Testis (tissue), 3 donors: Measurements from ENCODE around the gene GALNT18. TPM values are rescaled to one million over a fixed set of nuclear protein-coding genes. Genes with fewer than 3 reads are reported as not detected.

Source experiments
- DNase-seq: peaks from one replicate; pipeline ENCODE4 v3.0.0-alpha.2; 2019
- H3K27ac ChIP-seq, 2 donors: fragments of 200-600 bp; sonication (generic); one replicate each; pipeline ENCODE4 v1.5.1; 2019
- H3K27me3 ChIP-seq: fragments of 200-600 bp; sonication (generic); one replicate; pipeline ENCODE4 v1.5.1; 2019
- H3K36me3 ChIP-seq: fragments of 200-600 bp; sonication (generic); one replicate; pipeline ENCODE4 v1.5.1; 2017; ENCODE audit warnings: low read depth; ENCODE audit errors: missing control alignments
- H3K4me1 ChIP-seq: fragments of 200-600 bp; sonication (generic); one replicate; pipeline ENCODE4 v1.5.1; 2019
- H3K4me3 ChIP-seq, 2 donors: fragments of 200-600 bp; sonication (generic); one replicate each; pipeline ENCODE4 v1.5.1; 2017 to 2019
- H3K9me3 ChIP-seq: fragments of 200-600 bp; sonication (generic); one replicate; pipeline ENCODE4 v1.5.1; 2017
- CTCF ChIP-seq, 3 experiments: fragments of 450-650 bp in 2 of 3; fragments of 200-600 bp in 1 of 3; sonication (generic) in 1 of 3; IDR thresholded peaks; one replicate each; pipeline ENCODE4 v1.5.1; 2016 to 2019; ENCODE audit warnings: antibody characterized with exemption in 3 of 3, mild to moderate bottlenecking in 2 of 3, moderate library complexity in 1 of 3
- POLR2A ChIP-seq: fragments of 450-650 bp; IDR thresholded peaks from one replicate; pipeline ENCODE4 v1.6.1; 2017; ENCODE audit warnings: antibody characterized with exemption, mild to moderate bottlenecking, moderate library complexity
- WGBS, 2 donors: methylation state at CpG; one replicate each; pipeline ENCODE4 v1.1.5; 2018; 5-methylcytosine and 5-hydroxymethylcytosine counted together
- intact Hi-C: fragments of 100-400 bp; cut with DNase I; formaldehyde crosslinking; loops from one replicate; pipeline ENCODE4 v1.15.1; 2023; ENCODE audit warnings: low total_unique reads
- polyA plus RNA-seq: library from polyadenylated mRNA; stranded (reverse); fragments of 350-450 nt; fragmentation: Illumina TruSeq; extraction: RNeasy Lipid Tissue Mini Kit (QIAGEN cat#74804); gene quantifications from one replicate; pipeline ENCODE4 v1.2.3, GENCODE V29; 2014; ENCODE audit warnings: low read depth, low replicate concordance; ENCODE audit not compliant: insufficient read depth
- total RNA-seq, 2 donors: library from RNA; depleted of rRNA; stranded (reverse); fragments of >200 nt; gene quantifications; one replicate each; pipeline ENCODE4 v1.2.3, GENCODE V29; 2016

GALNT18 gene
- total and polyA plus RNA-seq, 3 donors from 2014 or later, result 39.2 to 106 (median 73.9) TPM

- 88 to 91% methylated on average over 4 to 6 of the region's 6 CpGs for WGBS, 2 donors
- DNase-seq, result no peak
- H3K9me3 ChIP-seq, result no peaks in the 10 kb centered on the region
- H3K4me3 ChIP-seq, result no peak overlapping the region
- no peak overlapping the region for H3K27ac ChIP-seq
- intact Hi-C loops, result no loop called here
- no peaks in the 10 kb centered on the region for H3K4me1 ChIP-seq
- no peak for TF ChIP-seq POLR2A
- TF ChIP-seq CTCF (IDR thresholded peaks at IDR 0.05), result no peak
- no peaks in the 10 kb centered on the region for H3K27me3 ChIP-seq
- no peaks in the 10 kb centered on the region for H3K36me3 ChIP-seq
Observed at GRCh38 chr11:11370962-11371303, 250.9 kb downstream of the GALNT18 start.

DNA sequence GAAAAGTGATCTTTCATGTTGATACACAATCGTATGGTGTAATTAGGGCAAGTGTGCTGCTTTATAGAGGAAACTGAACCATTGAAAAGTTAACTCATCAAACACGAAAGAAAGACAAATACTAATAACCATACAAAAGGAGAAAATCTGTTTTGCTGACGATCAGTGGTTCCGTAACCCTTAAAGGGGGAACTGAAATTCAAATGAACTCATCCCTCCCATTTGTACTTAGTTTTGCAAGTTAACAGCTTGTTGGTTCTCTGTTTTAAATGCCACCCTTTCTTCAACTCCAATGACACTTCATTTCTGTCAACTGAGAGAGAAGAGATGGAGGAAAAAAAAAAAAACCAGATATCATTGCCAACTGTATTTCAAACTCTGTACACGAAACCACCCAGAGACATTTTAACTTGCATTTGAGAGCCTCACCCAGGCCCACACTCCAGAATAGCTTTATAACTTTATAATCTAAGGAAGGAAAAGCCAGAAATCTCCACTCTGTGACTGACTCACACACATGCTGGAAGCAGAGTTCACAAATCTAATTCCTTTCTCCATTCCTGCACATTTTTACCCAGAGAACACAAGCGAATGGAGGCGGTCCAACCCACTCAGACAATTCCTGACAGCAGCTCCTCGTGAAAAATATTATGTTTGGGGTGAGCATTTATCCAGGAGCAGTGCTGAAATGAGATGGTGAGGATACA is 251.4 kb downstream of the GALNT18 start:
- Histone ChIP-seq H3K4me1 (no peaks in the 10 kb centered on the region), H3K36me3 (no peaks in the 10 kb centered on the region), H3K9me3 (no peaks in the 10 kb centered on the region), H3K27me3 (no peaks in the 10 kb centered on the region), H3K27ac (no peak overlapping the region), H3K4me3 (no peak overlapping the region)
- intact Hi-C loops, result no loop called here
- no peak for DNase-seq
- TF ChIP-seq POLR2A (no peak), CTCF (IDR thresholded peaks at IDR 0.05) (no peak)
- WGBS, 2 donors, result 79 to 87% methylated on average over 8 of the region's 8 CpGs

DNA sequence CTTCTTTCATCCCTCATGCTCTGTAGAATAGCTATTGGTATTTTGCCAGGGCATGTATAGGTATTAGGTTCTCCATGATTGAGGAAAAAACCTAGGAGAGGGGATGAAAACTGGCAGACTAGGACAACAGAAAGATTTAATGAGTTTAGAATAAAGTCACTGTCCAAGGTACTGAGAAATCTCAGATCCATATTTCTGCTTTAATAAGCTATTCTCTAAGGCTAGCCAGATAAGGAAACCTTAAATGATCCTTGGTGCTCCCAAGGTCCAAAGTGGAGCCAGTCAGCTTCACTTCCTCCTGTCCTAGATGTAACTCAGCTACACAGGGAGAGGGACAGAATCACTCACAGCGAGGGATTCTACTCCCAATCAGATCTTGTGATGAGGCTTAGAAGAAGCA is 255.0 kb downstream of the GALNT18 start:
- Histone ChIP-seq H3K4me1 (no peaks in the 10 kb centered on the region), H3K36me3 (no peaks in the 10 kb centered on the region), H3K27ac (no peak overlapping the region), H3K27me3 (no peaks in the 10 kb centered on the region), H3K9me3 (no peaks in the 10 kb centered on the region), H3K4me3 (no peak overlapping the region)
- 96% methylated on average over 1 of the region's 1 CpG for WGBS, 2 donors
- intact Hi-C loops, result no loop called here
- no peak for TF ChIP-seq POLR2A
- no peak for TF ChIP-seq CTCF (IDR thresholded peaks at IDR 0.05)
- DNase-seq, result no peak

DNA sequence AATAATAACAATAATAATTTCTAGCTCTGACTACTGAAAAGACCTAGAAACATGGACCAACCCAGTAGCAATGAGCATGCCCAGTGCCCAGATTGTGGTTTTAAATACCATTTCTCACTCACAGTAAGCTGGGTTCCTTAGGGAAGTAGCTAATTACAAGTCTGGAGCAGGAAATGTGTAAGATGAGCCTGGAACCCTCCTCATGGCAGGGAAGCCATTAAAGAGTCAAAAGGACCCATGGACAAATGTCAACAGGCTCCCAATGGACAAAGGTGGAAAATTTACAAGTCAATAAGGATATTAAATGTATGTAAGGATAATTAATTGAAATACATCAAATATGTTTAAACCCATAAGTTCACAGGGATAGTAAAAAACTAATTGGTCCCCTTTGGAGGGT is 258.1 kb downstream of the GALNT18 start:
- no peaks in the 10 kb centered on the region for H3K9me3 ChIP-seq
- no peaks in the 10 kb centered on the region for H3K4me1 ChIP-seq
- H3K27me3 ChIP-seq, result no peaks in the 10 kb centered on the region
- no peaks in the 10 kb centered on the region for H3K36me3 ChIP-seq
- TF ChIP-seq POLR2A, result no peak
- TF ChIP-seq CTCF (IDR thresholded peaks at IDR 0.05), result no peak
- H3K4me3 ChIP-seq, result no peak overlapping the region
- H3K27ac ChIP-seq, result no peak overlapping the region
- no peak for DNase-seq
- intact Hi-C loops, result no loop called here

GRCh38 chr11:11359611-11360010 is 262.2 kb downstream of the GALNT18 start:
- Histone ChIP-seq H3K36me3 (no peaks in the 10 kb centered on the region), H3K9me3 (no peaks in the 10 kb centered on the region), H3K27ac (no peak overlapping the region), H3K4me3 (no peak overlapping the region), H3K27me3 (no peaks in the 10 kb centered on the region), H3K4me1 (no peaks in the 10 kb centered on the region)
- TF ChIP-seq CTCF (IDR thresholded peaks at IDR 0.05) (no peak), POLR2A (no peak)
- whole genome bisulfite sequencing, 2 donors, result 83 to 88% methylated on average over 3 of the region's 3 CpGs
- intact Hi-C loops, result no loop called here
- DNase-seq, result no peak
